Measurements from ENCODE around the gene HGS. TPM values are rescaled to one million over a fixed set of nuclear protein-coding genes. Genes with fewer than 3 reads are reported as not detected.

HGS gene
- total and polyA plus RNA-seq, 2 of the 13 experiments (the other 11 are each of a cell fraction or from before 2014, with no cell fraction given) = 73.3 to 78.1 TPM

DNA sequence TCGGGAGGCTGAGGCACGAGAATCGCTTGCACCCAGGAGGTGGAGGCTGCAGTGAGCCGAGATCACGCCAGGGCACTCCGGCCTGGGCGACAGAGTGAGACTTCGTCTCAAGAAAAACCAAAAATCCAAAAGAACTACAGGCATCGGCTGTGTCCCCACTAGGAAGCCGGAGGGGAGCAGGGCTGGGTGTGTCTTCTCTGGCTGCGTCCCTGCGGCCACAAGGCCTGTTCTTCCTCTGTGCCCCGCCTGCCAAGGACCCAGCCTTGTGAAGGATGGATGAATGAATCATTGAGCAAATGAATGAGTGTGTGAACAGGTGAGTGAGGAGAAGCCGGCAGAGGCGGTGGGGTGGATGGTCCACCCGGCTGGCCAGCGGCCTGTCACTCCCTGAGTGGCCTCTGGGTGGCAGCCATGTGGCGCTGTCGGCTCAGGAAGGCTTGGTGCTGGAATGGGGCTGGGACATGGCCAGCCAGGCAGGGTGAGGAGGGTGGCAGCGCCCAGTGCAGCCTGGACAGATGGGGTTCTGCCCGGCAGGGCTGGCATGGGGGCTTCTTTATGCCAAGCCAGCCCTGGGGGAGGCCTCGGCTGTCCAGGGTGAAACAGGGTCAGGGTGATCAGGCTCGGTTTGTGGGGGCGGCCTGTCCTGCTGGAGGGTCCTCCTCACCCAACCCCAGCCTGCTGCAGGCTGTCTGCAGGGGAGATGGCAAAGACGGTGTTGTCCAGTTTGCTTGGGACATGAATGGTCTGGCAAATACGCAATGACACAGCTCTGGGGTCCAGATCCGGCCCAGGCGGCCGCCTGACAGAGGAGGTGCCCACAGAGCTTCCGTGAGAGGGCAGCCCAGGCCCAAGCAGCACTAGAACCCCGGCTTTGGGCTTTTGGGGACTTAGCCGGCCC is 49.9 kb downstream of the HGS start (continued):
- TF ChIP-seq, protein P1, sequence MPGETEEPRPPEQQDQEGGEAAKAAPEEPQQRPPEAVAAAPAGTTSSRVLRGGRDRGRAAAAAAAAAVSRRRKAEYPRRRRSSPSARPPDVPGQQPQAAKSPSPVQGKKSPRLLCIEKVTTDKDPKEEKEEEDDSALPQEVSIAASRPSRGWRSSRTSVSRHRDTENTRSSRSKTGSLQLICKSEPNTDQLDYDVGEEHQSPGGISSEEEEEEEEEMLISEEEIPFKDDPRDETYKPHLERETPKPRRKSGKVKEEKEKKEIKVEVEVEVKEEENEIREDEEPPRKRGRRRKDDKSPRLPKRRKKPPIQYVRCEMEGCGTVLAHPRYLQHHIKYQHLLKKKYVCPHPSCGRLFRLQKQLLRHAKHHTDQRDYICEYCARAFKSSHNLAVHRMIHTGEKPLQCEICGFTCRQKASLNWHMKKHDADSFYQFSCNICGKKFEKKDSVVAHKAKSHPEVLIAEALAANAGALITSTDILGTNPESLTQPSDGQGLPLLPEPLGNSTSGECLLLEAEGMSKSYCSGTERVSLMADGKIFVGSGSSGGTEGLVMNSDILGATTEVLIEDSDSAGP (CRISPR knock-in tag; IDR thresholded peaks at IDR 0.05; ENCODE audit: borderline replicate concordance) = peak; percentile 46; the same call in 1 of the 2 replicates
- TF ChIP-seq, protein P2, sequence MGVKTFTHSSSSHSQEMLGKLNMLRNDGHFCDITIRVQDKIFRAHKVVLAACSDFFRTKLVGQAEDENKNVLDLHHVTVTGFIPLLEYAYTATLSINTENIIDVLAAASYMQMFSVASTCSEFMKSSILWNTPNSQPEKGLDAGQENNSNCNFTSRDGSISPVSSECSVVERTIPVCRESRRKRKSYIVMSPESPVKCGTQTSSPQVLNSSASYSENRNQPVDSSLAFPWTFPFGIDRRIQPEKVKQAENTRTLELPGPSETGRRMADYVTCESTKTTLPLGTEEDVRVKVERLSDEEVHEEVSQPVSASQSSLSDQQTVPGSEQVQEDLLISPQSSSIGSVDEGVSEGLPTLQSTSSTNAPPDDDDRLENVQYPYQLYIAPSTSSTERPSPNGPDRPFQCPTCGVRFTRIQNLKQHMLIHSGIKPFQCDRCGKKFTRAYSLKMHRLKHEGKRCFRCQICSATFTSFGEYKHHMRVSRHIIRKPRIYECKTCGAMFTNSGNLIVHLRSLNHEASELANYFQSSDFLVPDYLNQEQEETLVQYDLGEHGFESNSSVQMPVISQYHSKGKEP (CRISPR knock-in tag; IDR thresholded peaks at IDR 0.05) = 0 out of 2 replicates have a peak, but pooled peaks have one; percentile 50
- TF ChIP-seq KDM4B (CRISPR knock-in tag; IDR thresholded peaks at IDR 0.05) = peak; percentile 87
- TF ChIP-seq, protein P3, sequence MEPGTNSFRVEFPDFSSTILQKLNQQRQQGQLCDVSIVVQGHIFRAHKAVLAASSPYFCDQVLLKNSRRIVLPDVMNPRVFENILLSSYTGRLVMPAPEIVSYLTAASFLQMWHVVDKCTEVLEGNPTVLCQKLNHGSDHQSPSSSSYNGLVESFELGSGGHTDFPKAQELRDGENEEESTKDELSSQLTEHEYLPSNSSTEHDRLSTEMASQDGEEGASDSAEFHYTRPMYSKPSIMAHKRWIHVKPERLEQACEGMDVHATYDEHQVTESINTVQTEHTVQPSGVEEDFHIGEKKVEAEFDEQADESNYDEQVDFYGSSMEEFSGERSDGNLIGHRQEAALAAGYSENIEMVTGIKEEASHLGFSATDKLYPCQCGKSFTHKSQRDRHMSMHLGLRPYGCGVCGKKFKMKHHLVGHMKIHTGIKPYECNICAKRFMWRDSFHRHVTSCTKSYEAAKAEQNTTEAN (CRISPR knock-in tag; conservative IDR thresholded peaks at IDR 0.05) = no peak
- TF ChIP-seq ZFP36 (IDR thresholded peaks at IDR 0.05; ENCODE audit: borderline replicate concordance, low read depth, low read length, partially characterized antibody) = no peak
- no peak for TF ChIP-seq IRX3 (CRISPR knock-in tag; IDR thresholded peaks at IDR 0.05; ENCODE audit: borderline replicate concordance, low read depth)
- TF ChIP-seq, protein P4, sequence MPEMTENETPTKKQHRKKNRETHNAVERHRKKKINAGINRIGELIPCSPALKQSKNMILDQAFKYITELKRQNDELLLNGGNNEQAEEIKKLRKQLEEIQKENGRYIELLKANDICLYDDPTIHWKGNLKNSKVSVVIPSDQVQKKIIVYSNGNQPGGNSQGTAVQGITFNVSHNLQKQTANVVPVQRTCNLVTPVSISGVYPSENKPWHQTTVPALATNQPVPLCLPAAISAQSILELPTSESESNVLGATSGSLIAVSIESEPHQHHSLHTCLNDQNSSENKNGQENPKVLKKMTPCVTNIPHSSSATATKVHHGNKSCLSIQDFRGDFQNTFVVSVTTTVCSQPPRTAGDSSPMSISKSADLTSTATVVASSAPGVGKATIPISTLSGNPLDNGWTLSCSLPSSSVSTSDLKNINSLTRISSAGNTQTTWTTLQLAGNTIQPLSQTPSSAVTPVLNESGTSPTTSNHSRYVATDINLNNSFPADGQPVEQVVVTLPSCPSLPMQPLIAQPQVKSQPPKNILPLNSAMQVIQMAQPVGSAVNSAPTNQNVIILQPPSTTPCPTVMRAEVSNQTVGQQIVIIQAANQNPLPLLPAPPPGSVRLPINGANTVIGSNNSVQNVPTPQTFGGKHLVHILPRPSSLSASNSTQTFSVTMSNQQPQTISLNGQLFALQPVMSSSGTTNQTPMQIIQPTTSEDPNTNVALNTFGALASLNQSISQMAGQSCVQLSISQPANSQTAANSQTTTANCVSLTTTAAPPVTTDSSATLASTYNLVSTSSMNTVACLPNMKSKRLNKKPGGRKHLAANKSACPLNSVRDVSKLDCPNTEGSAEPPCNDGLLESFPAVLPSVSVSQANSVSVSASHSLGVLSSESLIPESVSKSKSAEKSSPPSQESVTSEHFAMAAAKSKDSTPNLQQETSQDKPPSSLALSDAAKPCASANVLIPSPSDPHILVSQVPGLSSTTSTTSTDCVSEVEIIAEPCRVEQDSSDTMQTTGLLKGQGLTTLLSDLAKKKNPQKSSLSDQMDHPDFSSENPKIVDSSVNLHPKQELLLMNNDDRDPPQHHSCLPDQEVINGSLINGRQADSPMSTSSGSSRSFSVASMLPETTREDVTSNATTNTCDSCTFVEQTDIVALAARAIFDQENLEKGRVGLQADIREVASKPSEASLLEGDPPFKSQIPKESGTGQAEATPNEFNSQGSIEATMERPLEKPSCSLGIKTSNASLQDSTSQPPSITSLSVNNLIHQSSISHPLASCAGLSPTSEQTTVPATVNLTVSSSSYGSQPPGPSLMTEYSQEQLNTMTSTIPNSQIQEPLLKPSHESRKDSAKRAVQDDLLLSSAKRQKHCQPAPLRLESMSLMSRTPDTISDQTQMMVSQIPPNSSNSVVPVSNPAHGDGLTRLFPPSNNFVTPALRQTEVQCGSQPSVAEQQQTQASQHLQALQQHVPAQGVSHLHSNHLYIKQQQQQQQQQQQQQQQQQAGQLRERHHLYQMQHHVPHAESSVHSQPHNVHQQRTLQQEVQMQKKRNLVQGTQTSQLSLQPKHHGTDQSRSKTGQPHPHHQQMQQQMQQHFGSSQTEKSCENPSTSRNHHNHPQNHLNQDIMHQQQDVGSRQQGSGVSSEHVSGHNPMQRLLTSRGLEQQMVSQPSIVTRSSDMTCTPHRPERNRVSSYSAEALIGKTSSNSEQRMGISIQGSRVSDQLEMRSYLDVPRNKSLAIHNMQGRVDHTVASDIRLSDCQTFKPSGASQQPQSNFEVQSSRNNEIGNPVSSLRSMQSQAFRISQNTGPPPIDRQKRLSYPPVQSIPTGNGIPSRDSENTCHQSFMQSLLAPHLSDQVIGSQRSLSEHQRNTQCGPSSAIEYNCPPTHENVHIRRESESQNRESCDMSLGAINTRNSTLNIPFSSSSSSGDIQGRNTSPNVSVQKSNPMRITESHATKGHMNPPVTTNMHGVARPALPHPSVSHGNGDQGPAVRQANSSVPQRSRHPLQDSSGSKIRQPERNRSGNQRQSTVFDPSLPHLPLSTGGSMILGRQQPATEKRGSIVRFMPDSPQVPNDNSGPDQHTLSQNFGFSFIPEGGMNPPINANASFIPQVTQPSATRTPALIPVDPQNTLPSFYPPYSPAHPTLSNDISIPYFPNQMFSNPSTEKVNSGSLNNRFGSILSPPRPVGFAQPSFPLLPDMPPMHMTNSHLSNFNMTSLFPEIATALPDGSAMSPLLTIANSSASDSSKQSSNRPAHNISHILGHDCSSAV (CRISPR knock-in tag; IDR thresholded peaks at IDR 0.05; ENCODE audit: borderline replicate concordance) = no peak
- TF ChIP-seq KLF16 (CRISPR knock-in tag; IDR thresholded peaks at IDR 0.05) = peak; percentile 41 to 50; a peak in 1 of 4 replicates
- TF ChIP-seq, protein P5, sequence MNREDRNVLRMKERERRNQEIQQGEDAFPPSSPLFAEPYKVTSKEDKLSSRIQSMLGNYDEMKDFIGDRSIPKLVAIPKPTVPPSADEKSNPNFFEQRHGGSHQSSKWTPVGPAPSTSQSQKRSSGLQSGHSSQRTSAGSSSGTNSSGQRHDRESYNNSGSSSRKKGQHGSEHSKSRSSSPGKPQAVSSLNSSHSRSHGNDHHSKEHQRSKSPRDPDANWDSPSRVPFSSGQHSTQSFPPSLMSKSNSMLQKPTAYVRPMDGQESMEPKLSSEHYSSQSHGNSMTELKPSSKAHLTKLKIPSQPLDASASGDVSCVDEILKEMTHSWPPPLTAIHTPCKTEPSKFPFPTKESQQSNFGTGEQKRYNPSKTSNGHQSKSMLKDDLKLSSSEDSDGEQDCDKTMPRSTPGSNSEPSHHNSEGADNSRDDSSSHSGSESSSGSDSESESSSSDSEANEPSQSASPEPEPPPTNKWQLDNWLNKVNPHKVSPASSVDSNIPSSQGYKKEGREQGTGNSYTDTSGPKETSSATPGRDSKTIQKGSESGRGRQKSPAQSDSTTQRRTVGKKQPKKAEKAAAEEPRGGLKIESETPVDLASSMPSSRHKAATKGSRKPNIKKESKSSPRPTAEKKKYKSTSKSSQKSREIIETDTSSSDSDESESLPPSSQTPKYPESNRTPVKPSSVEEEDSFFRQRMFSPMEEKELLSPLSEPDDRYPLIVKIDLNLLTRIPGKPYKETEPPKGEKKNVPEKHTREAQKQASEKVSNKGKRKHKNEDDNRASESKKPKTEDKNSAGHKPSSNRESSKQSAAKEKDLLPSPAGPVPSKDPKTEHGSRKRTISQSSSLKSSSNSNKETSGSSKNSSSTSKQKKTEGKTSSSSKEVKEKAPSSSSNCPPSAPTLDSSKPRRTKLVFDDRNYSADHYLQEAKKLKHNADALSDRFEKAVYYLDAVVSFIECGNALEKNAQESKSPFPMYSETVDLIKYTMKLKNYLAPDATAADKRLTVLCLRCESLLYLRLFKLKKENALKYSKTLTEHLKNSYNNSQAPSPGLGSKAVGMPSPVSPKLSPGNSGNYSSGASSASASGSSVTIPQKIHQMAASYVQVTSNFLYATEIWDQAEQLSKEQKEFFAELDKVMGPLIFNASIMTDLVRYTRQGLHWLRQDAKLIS (CRISPR knock-in tag; IDR thresholded peaks at IDR 0.05) = no peak
